Chondrocyte (in vitro differentiated cells): ENCODE measurements around the gene GASK1A. TPM values are rescaled to one million over a fixed set of nuclear protein-coding genes. Genes with fewer than 3 reads are reported as not detected.

Experiments
- DNase-seq: peaks from one replicate; pipeline ENCODE4 v3.0.0; 2021; ENCODE audit warnings: mixed read lengths, low spot score
- H3K27ac Mint-ChIP-seq: one replicate; pipeline ENCODE4 v1.8.0; 2021; ENCODE audit warnings: mild to moderate bottlenecking, moderate library complexity, mixed read lengths; ENCODE audit not compliant: unreplicated experiment
- H3K27me3 Mint-ChIP-seq: 2 replicates; pipeline ENCODE4 v1.8.0; 2021; ENCODE audit warnings: low read depth, mixed read lengths
- H3K36me3 Mint-ChIP-seq: 2 replicates; pipeline ENCODE4 v1.8.0; 2021; ENCODE audit warnings: low read depth, mixed read lengths
- H3K4me1 Mint-ChIP-seq: 2 replicates; pipeline ENCODE4 v1.8.0; 2021; ENCODE audit warnings: low read depth, mild to moderate bottlenecking, mixed read lengths
- H3K4me3 Mint-ChIP-seq: one replicate; pipeline ENCODE4 v1.8.0; 2021; ENCODE audit warnings: mild to moderate bottlenecking, moderate library complexity, mixed read lengths; ENCODE audit not compliant: unreplicated experiment
- H3K9me3 Mint-ChIP-seq: 2 replicates; pipeline ENCODE4 v1.8.0; 2021; ENCODE audit warnings: low read depth, mixed read lengths
- total RNA-seq: library from RNA; stranded (reverse); gene quantifications from 3 replicates; pipeline ENCODE4 v1.2.1, GENCODE V29; 2021
- TF ChIP-seq, protein P1 (sequence below): fragments of 200-600 bp; sonication (generic); IDR thresholded peaks from 2 replicates; pipeline ENCODE4 v1.5.0; 2021; ENCODE audit warnings: antibody characterized with exemption, mild to moderate bottlenecking, moderate library complexity

Gene GASK1A
- total RNA-seq, 1 donor from 2014 or later, result 0.17 TPM

DNA sequence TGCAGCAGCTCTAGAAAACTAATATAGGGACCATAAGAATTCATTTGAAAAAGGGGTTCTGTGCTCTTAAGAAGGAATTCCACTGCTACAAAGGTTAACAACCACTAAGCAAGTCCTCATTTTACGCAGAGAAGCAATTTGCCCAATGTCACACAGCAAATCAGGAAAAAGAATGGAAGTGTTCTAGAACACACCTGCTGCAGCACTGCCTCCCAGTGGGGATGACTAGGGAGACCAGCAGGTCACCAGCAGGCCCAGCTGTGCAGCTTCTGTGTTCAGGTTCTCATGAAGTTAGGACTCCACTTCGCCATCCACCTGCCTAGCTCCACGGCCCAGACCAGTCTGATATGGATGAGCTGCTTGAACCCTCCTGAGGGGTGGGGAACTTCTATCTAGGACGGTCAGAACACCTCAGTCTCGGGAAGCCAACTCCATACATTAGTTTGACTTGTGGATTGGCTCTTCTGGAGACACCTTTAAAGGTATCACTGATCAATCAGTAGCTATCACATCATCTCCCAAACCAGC is 108.2 kb downstream of the GASK1A start:
- Mint-ChIP-seq H3K27ac (no peak overlapping the region), H3K9me3 (no peaks in the 10 kb centered on the region), H3K27me3 (no peaks in the 10 kb centered on the region), H3K4me3 (no peak overlapping the region), H3K36me3 (peaks cover 2% of the 10 kb centered on the region), H3K4me1 (no peaks in the 10 kb centered on the region)
- no peak for DNase-seq
- TF ChIP-seq, protein P1, sequence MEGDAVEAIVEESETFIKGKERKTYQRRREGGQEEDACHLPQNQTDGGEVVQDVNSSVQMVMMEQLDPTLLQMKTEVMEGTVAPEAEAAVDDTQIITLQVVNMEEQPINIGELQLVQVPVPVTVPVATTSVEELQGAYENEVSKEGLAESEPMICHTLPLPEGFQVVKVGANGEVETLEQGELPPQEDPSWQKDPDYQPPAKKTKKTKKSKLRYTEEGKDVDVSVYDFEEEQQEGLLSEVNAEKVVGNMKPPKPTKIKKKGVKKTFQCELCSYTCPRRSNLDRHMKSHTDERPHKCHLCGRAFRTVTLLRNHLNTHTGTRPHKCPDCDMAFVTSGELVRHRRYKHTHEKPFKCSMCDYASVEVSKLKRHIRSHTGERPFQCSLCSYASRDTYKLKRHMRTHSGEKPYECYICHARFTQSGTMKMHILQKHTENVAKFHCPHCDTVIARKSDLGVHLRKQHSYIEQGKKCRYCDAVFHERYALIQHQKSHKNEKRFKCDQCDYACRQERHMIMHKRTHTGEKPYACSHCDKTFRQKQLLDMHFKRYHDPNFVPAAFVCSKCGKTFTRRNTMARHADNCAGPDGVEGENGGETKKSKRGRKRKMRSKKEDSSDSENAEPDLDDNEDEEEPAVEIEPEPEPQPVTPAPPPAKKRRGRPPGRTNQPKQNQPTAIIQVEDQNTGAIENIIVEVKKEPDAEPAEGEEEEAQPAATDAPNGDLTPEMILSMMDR, result no peak

- DNase-seq, result no peak
- no peak overlapping the region for H3K4me3 Mint-ChIP-seq
- H3K27me3 Mint-ChIP-seq, result no peaks in the 10 kb centered on the region
- TF ChIP-seq, protein P1, result no peak
- no peak overlapping the region for H3K27ac Mint-ChIP-seq
- no peaks in the 10 kb centered on the region for H3K9me3 Mint-ChIP-seq
- H3K4me1 Mint-ChIP-seq, result no peaks in the 10 kb centered on the region
- H3K36me3 Mint-ChIP-seq, result no peaks in the 10 kb centered on the region
Measured at GRCh38 chr3:43089081-43089480, 110.0 kb downstream of the GASK1A start.

- no peak for DNase-seq
- Mint-ChIP-seq H3K36me3 (no peaks in the 10 kb centered on the region), H3K4me3 (no peak overlapping the region), H3K4me1 (no peaks in the 10 kb centered on the region), H3K9me3 (no peaks in the 10 kb centered on the region), H3K27ac (no peak overlapping the region), H3K27me3 (no peaks in the 10 kb centered on the region)
- TF ChIP-seq, protein P1, result no peak
Measured at GRCh38 chr3:43090238-43090637, 111.1 kb downstream of the GASK1A start.

DNA sequence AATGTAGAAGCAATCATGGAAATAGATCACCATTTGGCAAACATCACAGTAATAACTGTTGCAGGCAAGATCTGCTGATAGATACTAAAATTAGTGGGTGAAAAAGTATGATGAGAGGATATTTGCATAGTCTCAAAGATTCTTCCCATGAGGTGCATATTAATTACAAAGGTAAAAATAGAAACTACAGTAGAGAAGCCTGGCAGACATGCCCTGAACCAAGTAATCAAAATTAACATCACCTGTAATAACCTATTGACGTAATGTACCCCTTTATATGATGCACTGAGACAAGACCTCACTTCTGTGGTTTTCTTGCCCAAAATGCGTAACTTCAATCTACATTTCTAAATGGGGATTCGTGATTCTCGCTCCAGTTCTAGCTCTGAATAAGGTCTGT is 112.4 kb downstream of the GASK1A start:
- Mint-ChIP-seq H3K27ac (no peak overlapping the region), H3K36me3 (no peaks in the 10 kb centered on the region), H3K27me3 (no peaks in the 10 kb centered on the region), H3K4me1 (no peaks in the 10 kb centered on the region), H3K9me3 (no peaks in the 10 kb centered on the region), H3K4me3 (no peak overlapping the region)
- no peak for DNase-seq
- TF ChIP-seq, protein P1, result no peak

DNA sequence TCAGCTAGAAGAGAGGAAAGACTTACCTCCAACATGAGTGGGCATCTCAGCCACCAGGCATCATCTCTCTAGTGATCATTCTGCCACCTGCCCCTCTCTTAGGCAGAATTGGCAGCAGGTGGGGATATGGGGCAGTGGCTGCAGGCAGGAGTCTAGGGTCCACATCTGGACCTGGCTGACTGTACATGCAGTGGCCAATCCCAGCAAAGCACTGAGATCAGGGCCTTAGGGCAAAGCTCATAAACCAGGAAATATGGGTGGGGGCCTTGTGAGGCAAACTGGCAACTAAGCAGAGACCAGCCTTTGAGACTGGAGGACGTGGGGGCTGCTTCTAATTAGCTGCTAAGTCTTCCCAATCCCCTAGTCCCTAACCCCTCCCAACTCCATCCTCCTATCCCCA is 113.9 kb downstream of the GASK1A start:
- DNase-seq, result no peak
- Mint-ChIP-seq H3K4me3 (no peak overlapping the region), H3K9me3 (no peaks in the 10 kb centered on the region)

More for the DNA sequence above, 113.9 kb downstream of the GASK1A start:
- no peak overlapping the region for H3K27ac Mint-ChIP-seq
- TF ChIP-seq, protein P1, result no peak
- no peaks in the 10 kb centered on the region for H3K4me1 Mint-ChIP-seq
- H3K27me3 Mint-ChIP-seq, result no peaks in the 10 kb centered on the region
- H3K36me3 Mint-ChIP-seq, result no peaks in the 10 kb centered on the region
